Mesenteric fat pad (tissue), 1 donor: Measurements from ENCODE around the gene PIP5K1B. TPM values are rescaled to one million over a fixed set of nuclear protein-coding genes. Genes with fewer than 3 reads are reported as not detected.
"Not testable (repeated sequence)": the region's sequence is repeated elsewhere in the genome, so short reads cannot be mapped to it uniquely, and the experiment has no call there.

Experiments used
- DNase-seq: peaks from one replicate; pipeline ENCODE4 v3.0.0-alpha.2; 2020; ENCODE audit warnings: low spot score
- total RNA-seq: library from RNA; stranded (reverse); fragmentation: NEBNext Ultra II Directional; extraction: Animal tissue kit (Norgen Biotek cat#: 25700); gene quantifications from one replicate; pipeline ENCODE4 v1.2.1, GENCODE V29; 2021
- donor health status: DM: yes; HTN: yes; CAD: no.

Gene PIP5K1B
- total RNA-seq, 1 donor from 2014 or later: 0.74 TPM

GRCh38 chr9:69049094-69049493 lies 344.1 kb downstream of the PIP5K1B start:
- no peak for DNase-seq

GRCh38 chr9:69050936-69051335 lies 345.9 kb downstream of the PIP5K1B start:
- DNase-seq: not testable (repeated sequence)

- DNase-seq: no peak
Observed at GRCh38 chr9:69054989-69055388, 349.9 kb downstream of the PIP5K1B start.

GRCh38 chr9:69056191-69056815 lies 351.3 kb downstream of the PIP5K1B start:
- DNase-seq: no peak

- DNase-seq: no peak
Observed at GRCh38 chr9:69058101-69058500, 353.1 kb downstream of the PIP5K1B start.

Other genes starting within 250 kb of the PIP5K1B start
- not detected for gene TMEM252, start 164.4 kb upstream of the PIP5K1B start, total RNA-seq